Smooth muscle cell (in vitro differentiated cells): ENCODE data around the gene COG4. TPM values are rescaled to one million over a fixed set of nuclear protein-coding genes. Genes with fewer than 3 reads are reported as not detected.

Experiments
- DNase-seq: peaks from one replicate; lab custom pipeline; 2025; ENCODE audit not compliant: unreplicated experiment; lab: John Stamatoyannopoulos, UW
- H2AFZ ChIP-seq: fragments of 200-600 bp; sonication (generic); 2 replicates; pipeline ENCODE4 v1.6.0; 2016; ENCODE audit warnings: antibody characterized with exemption, low read depth, mild to moderate bottlenecking
- H3F3A ChIP-seq: fragments of 200-600 bp; sonication (generic); 2 replicates; pipeline ENCODE4 v1.6.0; 2017; ENCODE audit warnings: antibody characterized with exemption, low read depth
- H3K27ac ChIP-seq: fragments of 200-600 bp; sonication (generic); 2 replicates; pipeline ENCODE4 v1.5.1; 2016; ENCODE audit warnings: low read depth, mild to moderate bottlenecking
- H3K27me3 ChIP-seq: fragments of 200-600 bp; sonication (generic); 2 replicates; pipeline ENCODE4 v1.6.1; 2016; ENCODE audit warnings: low read depth, mild to moderate bottlenecking
- H3K36me3 ChIP-seq: fragments of 200-600 bp; sonication (generic); 2 replicates; pipeline ENCODE4 v1.5.1; 2016; ENCODE audit warnings: low read depth
- H3K4me1 ChIP-seq: fragments of 200-600 bp; sonication (generic); 2 replicates; pipeline ENCODE4 v1.5.1; 2016; ENCODE audit warnings: low read depth
- H3K4me2 ChIP-seq: fragments of 200-600 bp; sonication (generic); 2 replicates; pipeline ENCODE4 v1.6.0; 2016; ENCODE audit warnings: mild to moderate bottlenecking
- H3K4me3 ChIP-seq: fragments of 200-600 bp; sonication (generic); 2 replicates; pipeline ENCODE4 v1.5.1; 2016; ENCODE audit warnings: mild to moderate bottlenecking
- H3K79me2 ChIP-seq: fragments of 200-600 bp; sonication (generic); 2 replicates; pipeline ENCODE4 v1.6.0; 2016; ENCODE audit warnings: low read depth, mild to moderate bottlenecking
- H3K9ac ChIP-seq: fragments of 200-600 bp; sonication (generic); 2 replicates; pipeline ENCODE4 v1.6.0; 2016; ENCODE audit warnings: low read depth
- H3K9me3 ChIP-seq: fragments of 200-600 bp; sonication (generic); replicated peaks from 2 replicates; pipeline ENCODE4 v1.5.1; 2016; ENCODE audit warnings: low read depth
- H4K20me1 ChIP-seq: fragments of 200-600 bp; sonication (generic); 2 replicates; pipeline ENCODE4 v1.6.0; 2016; ENCODE audit warnings: low read depth
- WGBS: methylation state at CpG from one replicate; pipeline ENCODE4 v1.1.7; 2016; ENCODE audit warnings: low lambda C conversion rate; 5-methylcytosine and 5-hydroxymethylcytosine counted together
- polyA plus RNA-seq: library from polyadenylated mRNA; unstranded; fragments of >200 nt; fragmentation: Nextera tagmentation; extraction: Ambion mirVana; gene quantifications from 2 replicates; pipeline ENCODE4 v1.2.1, GENCODE V29; 2016
- total RNA-seq: library from RNA; depleted of rRNA; stranded (reverse); fragments of >200 nt; gene quantifications from 2 replicates; pipeline ENCODE4 v1.2.3, GENCODE V29; 2014
- TF ChIP-seq, protein P1 (sequence below): fragments of 200-600 bp; sonication (generic); IDR thresholded peaks from 2 replicates; pipeline ENCODE4 v1.5.1; 2017; ENCODE audit warnings: borderline replicate concordance, mild to moderate bottlenecking, antibody characterized with exemption; ENCODE audit not compliant: insufficient read depth, poor library complexity, severe bottlenecking

The COG4 gene
- total and polyA plus RNA-seq, 2 experiments from 2014 or later, result 49.4 to 61.9 TPM

DNA sequence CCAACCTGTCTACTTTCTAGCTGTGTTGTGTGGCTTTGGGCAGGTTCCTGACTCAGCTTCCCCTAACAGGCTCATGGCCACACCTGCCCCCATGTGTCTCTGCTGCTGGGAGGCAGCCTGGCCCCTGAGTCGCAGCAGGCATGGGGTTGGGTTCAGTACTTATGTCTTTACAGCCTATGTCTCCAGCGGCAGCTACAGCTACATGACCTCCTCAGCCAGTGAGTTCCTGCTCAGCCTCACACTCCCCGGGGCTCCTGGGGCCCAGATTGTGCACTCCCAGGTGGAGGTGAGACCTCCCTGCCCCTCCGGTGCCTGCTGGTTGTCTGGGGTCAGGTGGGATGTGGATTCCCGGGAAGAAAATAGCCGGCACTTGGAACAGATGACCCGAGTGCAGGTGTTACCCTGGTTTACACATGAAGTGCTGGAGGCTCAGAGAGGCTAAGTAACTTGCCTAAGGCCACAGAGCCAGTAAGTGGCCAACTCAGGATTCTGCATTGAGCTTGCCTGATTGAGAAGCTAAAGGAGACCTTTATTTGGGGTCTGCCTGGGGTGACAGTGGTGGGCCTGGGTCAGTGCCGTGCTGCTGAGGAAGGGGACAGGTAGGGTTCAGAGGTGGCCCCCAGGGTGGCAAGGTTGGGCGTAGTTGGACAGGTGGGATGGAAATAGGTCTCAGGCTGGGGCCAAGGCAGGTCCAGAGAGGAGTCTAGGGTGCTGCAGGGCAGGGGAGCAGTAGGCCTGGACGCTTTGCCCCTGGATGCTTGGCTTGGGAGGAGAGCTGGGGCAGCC is 53.0 kb downstream of the COG4 start:
- no peak overlapping the region for H2AFZ ChIP-seq

DNA sequence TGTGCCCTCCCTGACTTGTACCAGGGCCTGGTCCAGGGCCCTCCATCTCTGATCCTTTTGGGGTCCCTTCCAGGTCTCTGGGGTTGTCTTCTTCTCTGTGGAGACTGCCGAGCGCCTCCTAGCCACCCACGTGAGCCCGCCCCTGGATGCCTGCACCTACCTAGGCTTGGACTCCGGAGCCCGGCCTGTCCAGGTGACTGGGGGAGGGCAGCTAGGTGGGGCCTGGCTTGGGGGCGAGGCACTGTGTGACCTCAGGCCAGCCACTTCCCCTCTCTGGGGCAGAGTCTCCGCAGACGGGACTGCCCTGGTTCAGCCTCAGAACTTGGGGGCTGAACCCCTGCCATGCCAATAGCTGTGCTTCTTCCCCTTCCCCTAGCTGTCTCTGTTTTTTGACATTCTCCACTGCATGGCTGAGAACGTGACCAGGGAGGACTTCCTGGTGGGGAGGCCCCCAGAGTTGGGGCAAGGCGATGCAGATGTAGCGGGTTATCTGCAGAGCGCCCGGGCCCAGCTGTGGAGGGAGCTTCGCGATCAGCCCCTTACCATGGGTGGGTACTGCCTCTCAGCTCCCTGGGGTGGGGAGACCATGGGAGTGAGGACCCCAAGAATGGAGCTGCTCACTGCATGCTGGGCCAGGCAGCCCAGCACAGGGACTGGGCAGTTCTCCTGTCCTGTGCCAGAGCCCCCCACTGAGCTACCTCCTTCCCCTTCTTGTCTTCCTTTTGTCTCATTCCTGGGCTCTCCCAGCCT is 54.4 kb downstream of the COG4 start:
- WGBS, result 94% methylated on average over 16 of the region's 16 CpGs
- no peak overlapping the region for H3K27ac ChIP-seq
- H3K79me2 ChIP-seq, result no peaks in the 10 kb centered on the region
- no peaks in the 10 kb centered on the region for H3K27me3 ChIP-seq
- no peaks in the 10 kb centered on the region for H4K20me1 ChIP-seq
- no peaks in the 10 kb centered on the region for H3F3A ChIP-seq
- H2AFZ ChIP-seq, result no peak overlapping the region
- H3K9ac ChIP-seq, result no peak overlapping the region
- H3K4me2 ChIP-seq, result no peak overlapping the region
- H3K9me3 ChIP-seq, result no peaks in the 10 kb centered on the region
- no peaks in the 10 kb centered on the region for H3K4me1 ChIP-seq
- TF ChIP-seq, protein P1, sequence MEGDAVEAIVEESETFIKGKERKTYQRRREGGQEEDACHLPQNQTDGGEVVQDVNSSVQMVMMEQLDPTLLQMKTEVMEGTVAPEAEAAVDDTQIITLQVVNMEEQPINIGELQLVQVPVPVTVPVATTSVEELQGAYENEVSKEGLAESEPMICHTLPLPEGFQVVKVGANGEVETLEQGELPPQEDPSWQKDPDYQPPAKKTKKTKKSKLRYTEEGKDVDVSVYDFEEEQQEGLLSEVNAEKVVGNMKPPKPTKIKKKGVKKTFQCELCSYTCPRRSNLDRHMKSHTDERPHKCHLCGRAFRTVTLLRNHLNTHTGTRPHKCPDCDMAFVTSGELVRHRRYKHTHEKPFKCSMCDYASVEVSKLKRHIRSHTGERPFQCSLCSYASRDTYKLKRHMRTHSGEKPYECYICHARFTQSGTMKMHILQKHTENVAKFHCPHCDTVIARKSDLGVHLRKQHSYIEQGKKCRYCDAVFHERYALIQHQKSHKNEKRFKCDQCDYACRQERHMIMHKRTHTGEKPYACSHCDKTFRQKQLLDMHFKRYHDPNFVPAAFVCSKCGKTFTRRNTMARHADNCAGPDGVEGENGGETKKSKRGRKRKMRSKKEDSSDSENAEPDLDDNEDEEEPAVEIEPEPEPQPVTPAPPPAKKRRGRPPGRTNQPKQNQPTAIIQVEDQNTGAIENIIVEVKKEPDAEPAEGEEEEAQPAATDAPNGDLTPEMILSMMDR, result no peak
- no peak overlapping the region for H3K4me3 ChIP-seq
- no peaks in the 10 kb centered on the region for H3K36me3 ChIP-seq
- no peak for DNase-seq

More for the DNA sequence above, 53.0 kb downstream of the COG4 start:
- Histone ChIP-seq H3K36me3 (no peaks in the 10 kb centered on the region), H3F3A (no peaks in the 10 kb centered on the region), H3K4me1 (no peaks in the 10 kb centered on the region), H3K79me2 (no peaks in the 10 kb centered on the region), H3K27ac (no peak overlapping the region), H3K4me2 (no peak overlapping the region), H4K20me1 (no peaks in the 10 kb centered on the region), H3K4me3 (no peak overlapping the region), H3K9ac (no peak overlapping the region), H3K9me3 (no peaks in the 10 kb centered on the region), H3K27me3 (no peaks in the 10 kb centered on the region)
- DNase-seq, result no peak
- 94% methylated on average over 10 of the region's 10 CpGs for WGBS
- TF ChIP-seq, protein P1, result no peak

DNA sequence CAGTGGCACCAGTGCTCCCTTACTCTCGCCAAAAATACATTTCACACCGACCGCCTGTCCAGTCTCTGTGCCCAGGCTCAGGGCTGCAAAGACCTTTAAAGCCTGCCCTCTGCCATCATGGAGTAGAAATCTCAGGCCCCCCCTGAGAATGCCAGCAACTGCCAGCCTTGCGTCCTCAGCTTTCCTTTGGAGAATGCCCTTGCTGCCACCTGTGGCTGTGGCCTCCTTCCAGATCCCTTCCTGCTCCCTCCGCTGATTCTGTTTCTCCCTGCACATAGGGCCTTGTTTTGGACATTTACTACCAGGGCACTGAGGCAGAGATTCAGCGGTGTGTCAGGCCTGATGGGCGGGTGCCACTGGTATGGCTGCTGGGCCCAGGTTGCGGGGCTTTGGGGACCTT is 55.7 kb downstream of the COG4 start:
- no peaks in the 10 kb centered on the region for H4K20me1 ChIP-seq
- H2AFZ ChIP-seq, result no peak overlapping the region
- H3K4me2 ChIP-seq, result no peak overlapping the region
- no peak overlapping the region for H3K4me3 ChIP-seq
- no peak overlapping the region for H3K27ac ChIP-seq
- H3F3A ChIP-seq, result no peaks in the 10 kb centered on the region
- H3K36me3 ChIP-seq, result no peaks in the 10 kb centered on the region
- no peak overlapping the region for H3K9ac ChIP-seq
- DNase-seq, result no peak
- no peaks in the 10 kb centered on the region for H3K4me1 ChIP-seq
- no peaks in the 10 kb centered on the region for H3K27me3 ChIP-seq
- H3K9me3 ChIP-seq, result no peaks in the 10 kb centered on the region
- TF ChIP-seq, protein P1, result no peak
- H3K79me2 ChIP-seq, result no peaks in the 10 kb centered on the region
- 99% methylated on average over 8 of the region's 8 CpGs for WGBS
